GM21528 (cell line): ENCODE measurements around the gene SGCA.

Experiments
- ATAC-seq: cut with Tn5 transposase; IDR thresholded peaks from one replicate; pipeline ENCODE4 v1.9.1; 2021; ENCODE audit warnings: mild to moderate bottlenecking, moderate library complexity; ENCODE audit not compliant: unreplicated experiment, low FRiP score

Gene SGCA

GRCh38 chr17:50165867-50166517, at the start of gene SGCA:
TSS of gene SGCA (plus strand) at chr17:50166005. CDS start at chr17:50166041, 36 bp downstream.
- no peak for ATAC-seq

DNA sequence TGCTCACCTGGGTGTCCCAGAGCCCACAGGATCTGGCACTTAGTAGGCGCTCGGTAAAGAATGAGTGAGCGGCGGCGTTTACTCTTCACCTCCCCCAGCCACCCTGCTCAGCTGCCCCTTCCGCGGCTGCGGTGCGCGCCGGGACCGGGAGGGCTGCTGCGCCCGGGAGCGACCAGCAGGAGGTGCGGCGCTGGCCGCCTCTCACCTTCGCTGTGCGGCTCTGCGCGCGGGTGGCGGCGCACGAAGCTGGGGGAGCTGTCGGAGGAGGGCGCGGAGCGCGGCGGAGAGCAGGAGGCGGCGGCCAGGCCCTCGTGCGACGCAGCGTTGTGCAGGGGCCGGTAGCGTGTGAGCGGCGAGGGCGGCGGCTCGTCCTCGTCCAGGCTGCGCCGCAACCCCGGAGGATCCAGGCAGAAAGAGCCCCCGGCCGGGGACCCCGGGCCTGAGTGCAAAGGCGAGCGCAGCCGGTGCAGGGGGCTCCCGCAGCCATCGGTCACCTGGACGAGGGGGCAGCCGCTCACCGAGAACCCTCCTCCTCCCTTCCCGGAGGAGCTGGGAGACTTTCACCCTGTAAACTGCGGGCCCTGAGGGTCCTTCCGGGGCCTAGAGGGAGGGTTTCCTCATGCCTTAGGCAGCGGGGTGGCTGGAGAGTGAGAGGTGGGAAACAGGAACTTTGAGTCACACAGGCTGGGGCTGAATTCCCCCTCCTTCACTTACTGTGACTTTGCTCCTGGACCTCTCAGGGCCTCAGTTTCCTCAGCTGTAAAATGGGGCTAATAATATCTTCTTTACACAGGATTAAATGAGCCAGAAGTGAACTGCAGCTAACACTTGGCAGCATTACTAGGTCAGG, 48.4 kb upstream of the SGCA start:
- no peak for ATAC-seq

GRCh38 chr17:50118076-50118827, 47.6 kb upstream of the SGCA start:
- no peak for ATAC-seq

- no peak for ATAC-seq
Measured at GRCh38 chr17:50118828-50119218, 47.0 kb upstream of the SGCA start.

DNA sequence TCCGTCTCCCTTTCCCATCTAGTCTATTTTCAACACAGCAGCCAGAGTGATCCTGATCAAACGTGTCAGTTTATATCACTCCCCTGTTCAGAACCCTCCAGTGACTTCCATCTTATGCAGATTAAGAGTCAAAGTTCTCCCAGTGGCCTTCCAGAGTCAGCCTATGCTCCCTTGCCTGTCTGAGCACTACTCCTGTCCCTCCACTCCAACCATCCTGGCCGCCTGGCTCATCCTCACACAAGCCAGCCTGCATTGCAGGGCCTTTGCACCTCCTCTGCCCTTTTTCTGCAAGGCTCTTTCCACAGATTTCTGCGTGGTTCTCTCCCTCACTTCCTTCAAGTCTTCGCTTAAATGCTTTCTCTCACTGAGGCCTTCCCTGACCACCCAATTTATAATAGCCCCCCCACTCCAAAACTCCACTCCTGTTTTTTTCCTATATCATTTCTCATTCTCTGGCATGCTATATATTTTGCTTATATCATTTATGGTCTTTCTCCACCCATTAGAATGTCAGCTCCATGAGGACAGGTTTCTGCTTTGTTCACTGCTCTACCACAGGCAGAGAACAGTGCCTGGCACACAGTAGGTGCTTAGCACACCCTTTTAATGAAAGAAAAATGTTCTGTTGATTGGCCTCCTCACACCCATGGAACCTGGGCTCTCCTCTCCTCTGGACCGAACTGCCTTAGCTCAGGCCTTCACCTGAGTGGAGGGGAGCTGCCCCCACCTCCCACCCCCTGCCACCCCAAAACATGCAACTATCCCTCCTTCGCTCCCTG, 45.1 kb upstream of the SGCA start:
- ATAC-seq: no peak

DNA sequence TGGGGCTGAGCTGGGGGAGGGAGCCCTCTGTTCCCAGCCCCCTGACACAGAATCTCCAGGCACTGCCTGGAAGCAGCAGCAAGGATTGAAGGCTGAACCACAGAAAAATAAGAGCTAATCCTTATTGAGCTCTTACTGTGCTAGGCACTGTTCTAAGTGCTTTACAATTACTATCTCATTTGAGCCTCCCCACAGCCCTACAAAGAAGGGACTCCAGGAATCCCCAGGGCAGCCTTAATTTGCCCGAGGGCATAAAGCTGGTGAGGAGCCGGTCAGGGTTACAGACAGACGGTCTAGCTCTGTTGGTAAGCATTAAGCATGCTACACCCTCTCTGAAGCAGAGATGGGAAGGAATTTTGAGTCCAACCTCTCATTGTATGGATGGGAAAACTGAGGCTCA, 42.9 kb upstream of the SGCA start:
- no peak for ATAC-seq

DNA sequence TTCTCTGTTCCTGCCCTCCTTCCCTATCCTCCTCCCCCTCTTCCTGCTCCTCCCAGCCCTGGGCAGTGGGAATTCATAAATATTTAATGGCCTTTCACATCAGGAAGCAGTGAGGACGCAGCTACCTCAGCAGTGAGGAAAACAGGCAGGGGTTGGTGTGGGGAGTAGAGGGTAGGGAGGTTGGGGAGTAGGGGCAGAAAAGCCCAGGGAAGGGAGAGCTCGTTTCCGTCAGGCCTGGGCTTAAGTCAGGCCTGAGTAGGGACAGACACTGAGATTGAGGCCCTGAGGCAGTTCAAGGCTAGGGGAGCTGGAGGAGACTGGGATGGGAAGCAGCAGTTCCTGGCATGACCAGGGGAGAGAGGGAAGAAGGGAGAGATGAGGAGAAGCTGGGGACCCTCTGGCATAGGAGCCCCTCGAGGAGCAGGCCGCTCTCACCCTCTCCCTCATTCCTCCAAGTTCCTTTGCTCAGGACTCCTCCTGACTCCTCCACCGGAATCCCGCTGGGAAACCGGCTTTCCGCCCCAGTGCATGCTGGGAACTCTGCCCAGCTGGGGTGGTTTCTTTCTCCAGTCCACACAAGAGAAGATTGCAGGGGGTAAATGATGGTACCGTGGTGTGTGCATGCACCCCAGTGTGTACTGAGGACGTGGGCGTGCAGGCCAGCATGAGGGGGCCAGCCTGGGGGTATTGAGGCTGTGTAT, 42.0 kb upstream of the SGCA start:
- ATAC-seq: no peak

GRCh38 chr17:50125420-50125997, 40.3 kb upstream of the SGCA start:
- ATAC-seq: no peak

DNA sequence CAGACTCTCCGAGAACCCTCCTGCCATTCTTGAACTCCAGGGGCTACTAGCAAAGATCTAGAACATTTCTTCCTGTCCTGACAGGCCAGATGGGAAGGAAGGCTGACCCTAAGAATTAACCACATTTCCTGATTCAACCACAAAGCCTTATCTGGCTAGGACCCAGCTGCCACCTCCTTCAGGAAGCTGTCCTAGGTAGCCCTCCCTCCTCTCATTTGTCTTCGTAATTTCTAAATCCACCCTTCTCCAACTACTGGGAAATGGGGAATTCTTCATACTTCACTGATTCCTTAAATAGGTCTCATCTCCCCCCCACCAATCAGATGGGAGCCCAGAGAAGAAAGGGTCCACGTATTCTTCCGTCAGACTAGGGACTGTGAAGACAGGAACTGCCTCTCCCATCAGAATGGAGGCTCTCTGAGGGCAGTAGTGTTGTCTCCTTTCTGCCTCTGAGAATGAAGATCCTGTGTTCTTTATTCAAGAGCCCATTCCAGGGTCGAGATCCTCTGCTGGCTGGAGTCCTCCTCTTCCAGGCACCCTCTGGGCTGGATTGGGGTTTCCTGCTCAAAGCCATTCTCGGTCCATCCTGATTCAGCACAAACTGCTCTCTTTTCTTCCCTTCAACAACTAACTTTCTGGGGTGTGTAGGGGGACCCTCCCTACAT, 38.0 kb upstream of the SGCA start:
- no peak for ATAC-seq

DNA sequence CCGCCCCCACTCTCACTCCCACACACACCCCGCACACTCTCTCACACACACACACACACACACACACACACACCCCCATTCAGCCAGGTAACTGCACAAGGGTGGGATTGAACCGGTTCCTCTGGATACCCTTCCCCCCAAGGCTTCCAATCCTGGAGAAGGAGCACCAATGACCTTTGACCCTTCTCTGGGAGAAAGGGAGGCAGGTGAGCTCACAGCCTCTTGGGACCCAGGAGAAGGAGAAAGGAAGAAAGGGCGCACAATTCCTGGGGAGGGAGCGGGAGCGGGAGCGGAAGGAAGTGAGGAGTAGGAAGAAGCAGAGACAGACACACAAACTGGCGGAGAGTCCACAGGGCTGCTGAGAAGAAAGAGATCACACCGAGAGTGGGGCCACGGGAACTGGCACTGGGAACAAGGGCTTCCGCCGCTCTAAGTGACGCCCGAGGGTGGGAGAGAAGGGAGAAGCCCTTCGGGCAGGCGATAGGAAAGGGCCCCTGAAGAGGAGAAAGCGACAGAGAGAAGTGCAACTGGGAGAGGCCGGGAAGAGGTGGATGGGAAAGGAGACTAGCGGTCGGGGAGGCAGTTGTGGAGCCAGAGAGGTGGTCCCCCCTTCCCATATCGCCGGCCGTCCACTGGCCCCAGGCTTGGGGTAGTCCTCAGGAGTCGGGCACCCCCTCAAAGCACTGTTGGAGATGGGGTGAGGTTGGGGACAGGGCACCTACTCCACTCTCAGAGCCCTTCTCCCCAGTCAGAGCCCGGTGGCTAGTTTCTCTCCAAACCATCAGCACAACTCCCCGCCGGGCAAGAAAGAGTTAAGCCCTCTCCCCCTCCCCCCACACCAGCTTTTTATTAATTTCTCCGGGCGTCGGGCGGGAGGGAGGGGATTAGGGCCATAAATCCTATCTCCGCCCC, 37.1 kb upstream of the SGCA start:
- ATAC-seq: no peak

DNA sequence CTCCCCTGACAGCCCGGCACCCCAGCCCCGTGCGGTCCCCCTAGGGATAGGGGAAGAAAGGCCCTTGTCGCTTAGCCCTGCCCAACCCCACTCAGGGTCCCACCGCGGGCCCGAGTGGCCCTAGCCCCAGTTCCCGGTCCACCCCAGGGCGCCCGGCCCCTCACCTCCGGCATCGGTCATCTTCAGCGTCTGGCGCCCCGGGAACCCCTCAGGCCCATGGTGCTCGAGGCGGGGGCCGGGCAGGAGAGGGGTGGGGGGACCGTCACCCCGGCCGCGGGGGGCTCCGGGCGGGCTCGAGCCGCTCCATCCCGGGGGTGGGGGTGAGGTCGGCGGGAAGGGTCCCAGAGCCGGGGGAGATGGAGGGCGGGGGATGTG, 36.5 kb upstream of the SGCA start:
- ATAC-seq: no peak

DNA sequence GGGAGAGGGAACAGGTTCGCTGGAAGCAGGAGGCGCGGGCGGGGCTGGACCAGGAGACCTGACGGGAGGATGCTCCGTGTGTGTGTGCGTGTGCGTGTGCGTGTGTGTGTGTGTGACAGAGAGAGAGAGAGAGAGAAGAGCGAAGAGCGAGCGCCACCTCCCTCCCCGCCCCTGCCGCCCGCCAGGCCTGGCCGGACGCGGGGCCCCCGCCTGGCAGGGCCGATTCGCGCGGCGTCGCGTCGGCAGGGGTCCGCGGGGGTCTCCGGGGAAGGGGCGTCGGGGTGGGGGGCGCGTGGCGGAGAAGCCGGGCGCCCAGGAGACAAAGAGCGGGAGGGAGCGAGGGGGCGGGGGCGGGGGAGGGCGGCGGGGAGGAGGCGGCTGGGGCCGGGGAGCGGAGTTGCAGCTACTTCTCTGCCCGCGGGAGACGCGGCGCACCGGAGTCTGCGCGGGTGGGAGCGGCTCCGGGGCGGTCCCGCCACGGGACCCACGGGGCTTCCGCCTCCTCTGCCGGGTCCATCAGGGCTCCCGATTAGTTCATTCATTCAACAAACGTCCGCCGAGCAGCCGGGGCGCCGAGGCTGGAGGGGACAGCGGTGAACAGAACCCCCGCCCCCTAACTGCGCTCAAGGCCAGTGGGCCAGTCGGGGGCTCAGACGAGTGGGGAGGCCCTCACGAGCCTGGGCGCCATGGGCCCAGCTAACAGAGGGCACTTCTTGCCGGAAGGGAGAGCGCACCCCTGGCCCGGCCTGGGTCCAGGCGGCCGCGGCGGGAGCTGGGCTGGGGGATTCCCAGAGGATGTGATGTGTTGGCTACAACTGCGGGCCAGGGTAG, 35.9 kb upstream of the SGCA start, which contains the start of gene SAMD14:
Gene SAMD14 (minus strand): TSS at position 433 of the 831 bp plus-strand sequence. CDS start 5,201 bp downstream, outside the sequence.
- no peak for ATAC-seq

DNA sequence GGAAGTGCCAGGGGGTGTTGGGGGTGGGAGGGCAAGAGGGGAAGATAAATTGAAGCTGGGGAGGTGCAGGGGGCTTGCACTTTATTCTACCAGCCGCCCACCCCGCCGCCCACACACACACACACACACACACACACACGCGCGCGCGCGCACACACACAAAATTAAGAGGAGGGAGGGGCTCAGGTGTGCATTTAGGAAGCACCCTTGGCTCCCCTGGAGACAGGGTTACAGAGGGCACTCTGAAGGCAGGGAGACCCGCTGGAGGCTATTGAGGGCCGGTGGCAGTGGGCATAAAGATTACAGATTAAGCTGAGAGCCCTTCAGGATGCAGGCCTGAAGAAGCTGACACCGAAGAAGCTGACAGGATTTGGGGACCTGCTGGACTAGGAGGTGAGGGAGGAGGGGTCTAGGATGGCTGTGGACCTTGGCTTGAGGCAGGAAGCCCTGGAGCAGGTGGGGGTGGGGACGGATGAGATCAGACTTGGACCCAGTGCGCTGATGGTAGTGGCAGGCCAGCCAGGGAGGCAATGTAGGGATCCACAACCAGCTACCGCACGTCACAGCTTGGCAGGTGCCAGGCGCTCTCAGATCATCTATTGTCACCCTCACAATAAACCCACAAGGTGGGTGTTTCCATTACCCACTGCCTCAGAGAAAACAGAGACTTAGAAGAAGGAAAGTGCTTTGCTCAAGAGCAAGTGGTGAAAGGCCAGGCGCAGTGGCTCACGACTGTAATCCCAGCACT, 35.1 kb upstream of the SGCA start:
- no peak for ATAC-seq

DNA sequence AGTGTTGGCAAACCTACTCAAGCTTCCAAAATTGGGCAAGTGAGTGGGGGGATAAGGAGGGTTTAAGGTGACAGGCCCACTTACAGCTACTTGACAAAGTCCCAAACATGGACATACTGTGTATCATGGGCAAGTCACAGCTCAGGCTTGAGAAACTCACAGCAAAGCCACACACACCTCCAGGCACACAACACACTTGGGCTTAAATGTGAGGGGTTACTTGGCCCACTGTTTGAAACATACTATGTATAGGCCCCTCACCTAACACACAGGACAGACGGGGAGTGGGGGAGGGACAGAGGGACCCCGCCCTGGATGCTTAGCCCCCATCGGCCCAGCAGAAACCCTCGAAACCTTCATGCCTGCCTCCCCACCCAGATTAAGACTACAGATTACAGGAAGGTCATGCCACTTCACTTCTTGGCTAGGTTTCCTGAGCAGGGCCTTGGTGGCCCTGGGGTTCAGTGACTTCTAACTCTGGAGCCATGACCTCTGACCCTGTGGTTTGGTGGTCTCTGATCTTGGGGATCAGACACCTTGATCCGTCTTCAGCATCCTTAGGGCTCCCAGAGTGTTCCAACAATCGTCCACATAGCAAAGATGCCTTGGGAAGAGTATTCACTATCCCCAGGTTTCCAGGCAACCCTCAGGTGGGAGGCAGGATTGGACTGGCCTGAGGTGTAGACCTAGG, 33.6 kb upstream of the SGCA start:
- no peak for ATAC-seq

DNA sequence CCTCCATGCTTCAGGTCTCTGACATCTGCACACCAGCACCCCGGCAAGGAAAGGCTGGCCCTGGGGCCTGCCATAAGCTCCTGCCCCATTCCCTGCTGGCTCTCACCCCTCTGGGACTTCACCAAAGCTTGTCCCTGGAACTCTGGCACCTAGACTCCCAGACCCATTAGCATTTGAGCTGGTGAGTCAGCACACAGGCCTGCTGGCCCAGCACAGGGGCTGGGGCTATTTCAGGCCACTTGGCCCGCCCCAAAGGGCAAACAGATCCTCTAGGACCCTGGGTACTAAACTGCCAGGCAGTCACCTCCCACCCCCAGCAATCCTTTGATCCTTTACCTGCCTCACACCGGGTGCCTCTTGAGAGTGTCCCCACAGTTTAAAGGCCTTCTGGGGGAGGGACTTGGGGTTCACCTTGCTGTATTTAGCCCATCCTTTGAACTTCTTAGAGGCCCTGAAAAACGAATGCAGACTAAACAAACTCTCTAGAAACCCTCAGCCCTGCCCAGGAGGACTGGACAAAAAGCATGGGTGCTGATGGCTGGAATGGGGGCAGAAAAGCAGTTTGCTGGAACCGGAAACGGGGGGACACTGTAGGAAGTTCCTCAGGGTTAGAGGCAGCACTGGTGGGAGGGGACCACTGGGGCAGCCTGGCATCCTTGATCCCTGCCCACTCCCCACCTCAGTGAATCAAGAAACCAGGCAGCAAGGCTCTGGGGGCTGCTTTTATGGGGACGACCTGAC, 32.6 kb upstream of the SGCA start:
- ATAC-seq: no peak
